ENCODE data around the gene IPO13.

GRCh38 chr1:43957407-43958040 lies 10.8 kb downstream of the IPO13 start:
- no peak for TF ChIP-seq CTCF (IDR thresholded peaks at IDR 0.05)
- no peak for TF ChIP-seq POLR2A (IDR thresholded peaks at IDR 0.05)
